Panc1 (cell line): ENCODE data around the gene AP3S2. TPM values are rescaled to one million over a fixed set of nuclear protein-coding genes. Genes with fewer than 3 reads are reported as not detected.

Source experiments
- ATAC-seq: fragments of 200-7000 bp; cut with Tn5 transposase; 2 replicates; pipeline ENCODE4 v1.9.1; 2020; ENCODE audit warnings: mild to moderate bottlenecking, moderate library complexity
- BruUV-seq: library from RNA; stranded (reverse); fragments of 400-500 nt; replicated peaks from 2 replicates; lab custom pipeline; 2021; lab: Mats Ljungman, UMichigan
- CTCF ChIA-PET: fragments of 300-600 bp; sonication (Branson Sonifier 250); formaldehyde crosslinking; loops from one replicate; lab custom pipeline; 2022; ENCODE audit warnings: antibody characterized with exemption; lab: Charles Lee
- POLR2A ChIA-PET: fragments of 300-600 bp; sonication (Branson Sonifier 250); formaldehyde crosslinking; loops from one replicate; lab custom pipeline; 2022; ENCODE audit warnings: antibody characterized with exemption; lab: Charles Lee
- DNase-seq: peaks from one replicate; pipeline ENCODE4 v3.0.0-alpha.2; 2010; ENCODE audit warnings: low read depth, low spot score
- H3K27ac ChIP-seq: 2 replicates; pipeline ENCODE4 v1.5.1; 2011; ENCODE audit warnings: mild to moderate bottlenecking, low read length, inconsistent platforms
- H3K27me3 ChIP-seq: fragments of 200-500 bp; sonication (Bioruptor generic); 2 replicates; pipeline ENCODE4 v1.6.0; 2014; ENCODE audit warnings: low read length, inconsistent platforms; ENCODE audit not compliant: control insufficient read depth, insufficient read depth
- H3K36me3 ChIP-seq: fragments of 200-500 bp; sonication (Bioruptor generic); 2 replicates; pipeline ENCODE4 v1.5.1; 2014; ENCODE audit warnings: inconsistent platforms, mild to moderate bottlenecking, low read length, moderate library complexity; ENCODE audit not compliant: control insufficient read depth, insufficient read depth
- H3K4me1 ChIP-seq: 2 replicates; pipeline ENCODE4 v1.5.1; 2011; ENCODE audit warnings: inconsistent platforms, mild to moderate bottlenecking, low read length, moderate library complexity; ENCODE audit not compliant: control insufficient read depth, insufficient read depth
- H3K4me3 ChIP-seq, 2 experiments: 2 replicates each; pipeline ENCODE4 v1.5.1; 2011 to 2012; ENCODE audit warnings: low read depth in 2 of 2, low read length in 2 of 2, mild to moderate bottlenecking in 2 of 2, inconsistent platforms in 1 of 2, moderate library complexity in 1 of 2
- H3K9me3 ChIP-seq: fragments of 200-500 bp; sonication (Bioruptor generic); 2 replicates; pipeline ENCODE4 v1.5.1; 2014; ENCODE audit warnings: low read depth, mild to moderate bottlenecking, inconsistent platforms, low read length, moderate library complexity; ENCODE audit not compliant: control insufficient read depth, insufficient read depth
- POLR2AphosphoS5 ChIP-seq: IDR thresholded peaks from 2 replicates; pipeline ENCODE4 v1.6.1; 2012; ENCODE audit warnings: mild to moderate bottlenecking, low read depth, low read length, moderate library complexity
- SIN3A ChIP-seq: IDR thresholded peaks from 2 replicates; pipeline ENCODE4 v1.6.1; 2012; ENCODE audit warnings: low read depth, mild to moderate bottlenecking, low read length, moderate library complexity, borderline replicate concordance; ENCODE audit not compliant: insufficient read depth
- TCF7L2 ChIP-seq: IDR thresholded peaks from 2 replicates; pipeline ENCODE4 v1.6.1; 2011; ENCODE audit warnings: mild to moderate bottlenecking, low read depth, low read length, inconsistent platforms
- in situ Hi-C: cut with HindIII; loops from 2 replicates; pipeline ENCODE4 v1.10.0; 2016; ENCODE audit warnings: low sequenced_read_pairs, low pct_unique_long_range_greater_than_20kb
- intact Hi-C: fragments of 100-400 bp; cut with micrococcal nuclease; formaldehyde crosslinking; loops from one replicate; pipeline ENCODE4 v1.10.0; 2022; ENCODE audit not compliant: unreplicated experiment
- total RNA-seq: library from RNA; stranded (reverse); gene quantifications from one replicate; pipeline ENCODE4 v1.2.1, GENCODE V29; 2021; ENCODE audit not compliant: unreplicated experiment
- TF ChIP-seq, protein P1 (sequence below), 2 experiments: IDR thresholded peaks; 2 replicates each; pipeline ENCODE4 v1.6.1; 2011 to 2012; ENCODE audit warnings: low read depth in 2 of 2, control low read depth in 1 of 2, low read length in 1 of 2, mild to moderate bottlenecking in 1 of 2, moderate library complexity in 1 of 2; ENCODE audit not compliant: insufficient read depth in 1 of 2
- TF ChIP-seq, protein P2 (sequence below): fragments of 450-650 bp; IDR thresholded peaks from 2 replicates; pipeline ENCODE4 v1.5.1; 2017; ENCODE audit warnings: mild to moderate bottlenecking

The AP3S2 gene
- total RNA-seq, 1 experiment from 2014 or later: 24.6 TPM

DNA sequence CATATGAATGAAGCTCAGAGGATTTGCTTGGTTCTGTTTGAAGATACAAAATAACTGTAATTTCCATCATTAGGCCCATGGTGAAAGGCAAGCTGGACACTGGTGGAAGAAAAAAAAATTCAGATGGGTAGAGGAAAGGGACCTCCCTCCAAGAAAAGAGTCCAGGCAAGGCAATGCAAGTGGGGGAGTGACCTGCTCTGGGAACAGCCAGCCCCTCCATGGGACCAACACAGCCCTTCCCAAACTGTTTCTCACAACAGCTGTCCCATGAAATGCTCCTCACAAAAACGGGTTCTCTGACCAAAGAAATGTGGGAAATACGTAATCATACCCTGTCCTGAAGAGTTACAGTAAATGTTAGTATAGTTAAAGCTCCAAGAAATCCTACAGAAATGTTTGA is 4.4 kb upstream of the AP3S2 start:
- peaks cover 8% of the 10 kb centered on the region; the same call in 1 of the 2 replicates for H3K4me1 ChIP-seq
- POLR2A ChIA-PET: interaction anchor here (0.6 to 0.7 kb wide), 2 partner anchors 190 to 204 kb away, joined by 4 to 5 read pairs; partner anchors contain the start of gene IDH2
- in situ Hi-C loops (no loop called here), intact Hi-C loops (loop anchor here (2.0 to 5.0 kb wide), 2 partner anchors 73 to 174 kb away; no protein-coding TSS in a partner anchor)
- BruUV-seq: no TSS peak
- H3K36me3 ChIP-seq: peaks cover 4% of the 10 kb centered on the region; the same call in 1 of the 2 replicates
- H3K27ac ChIP-seq: peak overlapping the region; percentile 30; the same call in 1 of the 2 replicates
- H3K27me3 ChIP-seq: no peaks in the 10 kb centered on the region
- DNase-seq: no peak
- ATAC-seq: no peak
- H3K4me3 ChIP-seq: no peak overlapping the region
- TF ChIP-seq, protein P1, sequence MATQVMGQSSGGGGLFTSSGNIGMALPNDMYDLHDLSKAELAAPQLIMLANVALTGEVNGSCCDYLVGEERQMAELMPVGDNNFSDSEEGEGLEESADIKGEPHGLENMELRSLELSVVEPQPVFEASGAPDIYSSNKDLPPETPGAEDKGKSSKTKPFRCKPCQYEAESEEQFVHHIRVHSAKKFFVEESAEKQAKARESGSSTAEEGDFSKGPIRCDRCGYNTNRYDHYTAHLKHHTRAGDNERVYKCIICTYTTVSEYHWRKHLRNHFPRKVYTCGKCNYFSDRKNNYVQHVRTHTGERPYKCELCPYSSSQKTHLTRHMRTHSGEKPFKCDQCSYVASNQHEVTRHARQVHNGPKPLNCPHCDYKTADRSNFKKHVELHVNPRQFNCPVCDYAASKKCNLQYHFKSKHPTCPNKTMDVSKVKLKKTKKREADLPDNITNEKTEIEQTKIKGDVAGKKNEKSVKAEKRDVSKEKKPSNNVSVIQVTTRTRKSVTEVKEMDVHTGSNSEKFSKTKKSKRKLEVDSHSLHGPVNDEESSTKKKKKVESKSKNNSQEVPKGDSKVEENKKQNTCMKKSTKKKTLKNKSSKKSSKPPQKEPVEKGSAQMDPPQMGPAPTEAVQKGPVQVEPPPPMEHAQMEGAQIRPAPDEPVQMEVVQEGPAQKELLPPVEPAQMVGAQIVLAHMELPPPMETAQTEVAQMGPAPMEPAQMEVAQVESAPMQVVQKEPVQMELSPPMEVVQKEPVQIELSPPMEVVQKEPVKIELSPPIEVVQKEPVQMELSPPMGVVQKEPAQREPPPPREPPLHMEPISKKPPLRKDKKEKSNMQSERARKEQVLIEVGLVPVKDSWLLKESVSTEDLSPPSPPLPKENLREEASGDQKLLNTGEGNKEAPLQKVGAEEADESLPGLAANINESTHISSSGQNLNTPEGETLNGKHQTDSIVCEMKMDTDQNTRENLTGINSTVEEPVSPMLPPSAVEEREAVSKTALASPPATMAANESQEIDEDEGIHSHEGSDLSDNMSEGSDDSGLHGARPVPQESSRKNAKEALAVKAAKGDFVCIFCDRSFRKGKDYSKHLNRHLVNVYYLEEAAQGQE (IDR thresholded peaks at IDR 0.05; ENCODE audit: insufficient read depth in 1 of 2, low read depth in 2 of 2, low read length in 1 of 2): no peak
- TF ChIP-seq TCF7L2: no peak
- TF ChIP-seq SIN3A: no peak
- no peak for TF ChIP-seq POLR2AphosphoS5
- TF ChIP-seq, protein P2, sequence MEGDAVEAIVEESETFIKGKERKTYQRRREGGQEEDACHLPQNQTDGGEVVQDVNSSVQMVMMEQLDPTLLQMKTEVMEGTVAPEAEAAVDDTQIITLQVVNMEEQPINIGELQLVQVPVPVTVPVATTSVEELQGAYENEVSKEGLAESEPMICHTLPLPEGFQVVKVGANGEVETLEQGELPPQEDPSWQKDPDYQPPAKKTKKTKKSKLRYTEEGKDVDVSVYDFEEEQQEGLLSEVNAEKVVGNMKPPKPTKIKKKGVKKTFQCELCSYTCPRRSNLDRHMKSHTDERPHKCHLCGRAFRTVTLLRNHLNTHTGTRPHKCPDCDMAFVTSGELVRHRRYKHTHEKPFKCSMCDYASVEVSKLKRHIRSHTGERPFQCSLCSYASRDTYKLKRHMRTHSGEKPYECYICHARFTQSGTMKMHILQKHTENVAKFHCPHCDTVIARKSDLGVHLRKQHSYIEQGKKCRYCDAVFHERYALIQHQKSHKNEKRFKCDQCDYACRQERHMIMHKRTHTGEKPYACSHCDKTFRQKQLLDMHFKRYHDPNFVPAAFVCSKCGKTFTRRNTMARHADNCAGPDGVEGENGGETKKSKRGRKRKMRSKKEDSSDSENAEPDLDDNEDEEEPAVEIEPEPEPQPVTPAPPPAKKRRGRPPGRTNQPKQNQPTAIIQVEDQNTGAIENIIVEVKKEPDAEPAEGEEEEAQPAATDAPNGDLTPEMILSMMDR: no peak
- CTCF ChIA-PET: interaction anchor here (0.6 to 1.8 kb wide), 11 partner anchors 20 to 333 kb away, joined by 3 to 10 read pairs (median 4); no protein-coding TSS in a partner anchor
- no peaks in the 10 kb centered on the region for H3K9me3 ChIP-seq

DNA sequence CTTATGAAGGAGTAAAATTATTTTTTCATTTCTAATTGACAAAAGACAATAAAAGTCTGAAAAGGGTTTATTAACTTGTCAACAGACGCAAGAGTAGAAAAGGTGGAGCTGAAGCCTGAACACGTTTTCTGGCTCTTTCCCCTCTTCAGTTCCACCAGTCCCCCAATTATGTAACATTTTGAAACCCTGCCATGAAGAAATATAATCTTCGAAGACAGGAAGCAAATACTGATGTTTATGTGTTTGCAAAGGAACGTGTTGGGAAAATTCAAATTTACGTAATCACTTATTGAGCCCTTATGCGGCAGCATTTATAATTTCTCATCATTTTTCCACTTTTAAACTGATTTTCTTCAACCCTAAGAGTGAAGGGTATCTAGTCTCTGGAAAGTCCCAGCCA is 767 bp downstream of the AP3S2 start:
- TSS peak; percentile 80 for BruUV-seq
- Histone ChIP-seq H3K9me3 (no peaks in the 10 kb centered on the region), H3K4me3 (peak overlapping the region; percentile 78 to 94), H3K36me3 (peaks cover 6% of the 10 kb centered on the region; the same call in 1 of the 2 replicates), H3K4me1 (0 out of 2 replicates have a peak, but pooled peaks cover 3% of the 10 kb centered on the region), H3K27ac (peak overlapping the region; percentile 98), H3K27me3 (no peaks in the 10 kb centered on the region)
- in situ Hi-C loops: no loop called here
- ChIA-PET POLR2A (no interaction called here), CTCF (no interaction called here)
- no peak for ATAC-seq
- no peak for TF ChIP-seq SIN3A
- intact Hi-C loops: loop anchor here (5.0 kb wide), 1 partner anchor 151 kb away; no protein-coding TSS in a partner anchor
- no peak for DNase-seq
